ENCODE measurements around the gene S100A1.
A peak's percentile ranks its signal among the peaks of the same experiment; 100 is the strongest.
"Not testable (repeated sequence)": the region's sequence is repeated elsewhere in the genome, so short reads cannot be mapped to it uniquely, and the experiment has no call there.

The S100A1 gene

DNA sequence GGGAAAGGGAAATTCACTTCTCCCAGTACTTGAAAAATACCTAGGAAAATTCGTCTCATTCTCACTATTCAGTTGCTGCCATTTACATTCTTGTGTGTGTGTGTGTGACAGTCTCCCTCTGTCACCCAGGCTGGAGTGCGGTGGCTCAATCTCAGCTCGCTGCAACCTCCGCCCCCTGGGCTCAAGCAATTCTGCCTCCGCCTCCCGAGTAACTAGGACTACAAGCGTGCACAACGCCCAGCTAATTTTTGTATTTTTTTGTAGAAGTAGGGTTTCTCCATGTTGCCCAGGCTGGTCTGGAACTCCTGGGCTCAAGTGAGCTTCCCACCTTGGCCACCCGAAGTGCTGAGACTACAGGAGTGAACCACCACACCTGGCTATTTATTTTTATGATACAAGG is 31.4 kb downstream of the S100A1 start:
- peak overlapping the region; percentile 89 for H3K27ac ChIP-seq
- TF ChIP-seq, protein P1, sequence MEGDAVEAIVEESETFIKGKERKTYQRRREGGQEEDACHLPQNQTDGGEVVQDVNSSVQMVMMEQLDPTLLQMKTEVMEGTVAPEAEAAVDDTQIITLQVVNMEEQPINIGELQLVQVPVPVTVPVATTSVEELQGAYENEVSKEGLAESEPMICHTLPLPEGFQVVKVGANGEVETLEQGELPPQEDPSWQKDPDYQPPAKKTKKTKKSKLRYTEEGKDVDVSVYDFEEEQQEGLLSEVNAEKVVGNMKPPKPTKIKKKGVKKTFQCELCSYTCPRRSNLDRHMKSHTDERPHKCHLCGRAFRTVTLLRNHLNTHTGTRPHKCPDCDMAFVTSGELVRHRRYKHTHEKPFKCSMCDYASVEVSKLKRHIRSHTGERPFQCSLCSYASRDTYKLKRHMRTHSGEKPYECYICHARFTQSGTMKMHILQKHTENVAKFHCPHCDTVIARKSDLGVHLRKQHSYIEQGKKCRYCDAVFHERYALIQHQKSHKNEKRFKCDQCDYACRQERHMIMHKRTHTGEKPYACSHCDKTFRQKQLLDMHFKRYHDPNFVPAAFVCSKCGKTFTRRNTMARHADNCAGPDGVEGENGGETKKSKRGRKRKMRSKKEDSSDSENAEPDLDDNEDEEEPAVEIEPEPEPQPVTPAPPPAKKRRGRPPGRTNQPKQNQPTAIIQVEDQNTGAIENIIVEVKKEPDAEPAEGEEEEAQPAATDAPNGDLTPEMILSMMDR (IDR thresholded peaks at IDR 0.05), result no peak
- TF ChIP-seq ZFX (IDR thresholded peaks at IDR 0.05; ENCODE audit: borderline replicate concordance), result no peak

DNA sequence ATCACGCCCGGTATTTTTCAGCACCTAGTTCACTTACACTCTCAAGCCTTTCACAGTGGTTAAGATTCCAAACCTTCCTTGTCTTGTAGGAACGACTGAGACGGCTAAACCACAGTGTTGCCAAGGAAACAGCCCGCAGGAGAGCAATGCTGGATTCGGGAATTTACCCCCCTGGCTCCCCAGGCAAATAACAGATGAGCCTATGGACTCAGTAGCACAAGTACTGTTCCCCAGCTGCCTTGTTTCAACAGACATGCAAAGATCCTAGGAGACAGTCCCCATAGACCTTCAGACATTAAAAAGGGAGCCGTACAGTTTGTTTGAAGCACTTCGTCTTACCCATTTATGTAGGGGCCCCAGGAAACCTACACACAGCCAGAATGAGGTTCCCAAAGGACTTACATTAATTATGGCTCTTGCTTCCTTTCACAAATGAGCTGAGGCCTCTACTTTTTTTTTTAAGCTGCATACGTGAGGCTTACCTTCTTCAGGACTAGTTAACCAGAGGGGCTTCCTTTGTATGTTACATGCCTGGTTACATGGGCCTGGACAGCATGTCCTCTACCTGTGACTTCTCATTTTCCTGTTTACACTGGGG is 33.0 kb downstream of the S100A1 start:
- H3K27ac ChIP-seq, result peak overlapping the region; percentile 89
- TF ChIP-seq ZFX (IDR thresholded peaks at IDR 0.05; ENCODE audit: borderline replicate concordance), result no peak
- TF ChIP-seq, protein P1 (IDR thresholded peaks at IDR 0.05), result no peak

DNA sequence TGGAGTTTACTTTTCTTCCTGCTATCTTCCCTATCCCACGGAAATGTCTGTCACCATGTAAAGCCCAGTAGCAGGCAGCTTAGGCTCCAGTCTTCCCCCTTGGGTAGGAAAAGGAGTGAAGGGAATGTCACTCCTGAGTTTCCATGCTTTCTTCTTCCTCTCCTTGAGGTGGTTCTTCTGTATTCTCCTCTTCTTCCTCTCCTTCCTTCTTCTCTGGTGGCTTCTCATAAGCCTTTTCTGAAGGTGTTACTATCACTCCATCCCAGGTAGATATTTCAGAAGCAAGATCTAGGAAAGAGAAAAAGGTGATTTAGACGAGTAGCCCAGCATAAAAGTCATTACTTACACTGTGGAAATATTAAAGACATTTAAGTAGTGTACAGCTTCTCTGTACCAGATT is 34.0 kb downstream of the S100A1 start:
- TF ChIP-seq, protein P1 (IDR thresholded peaks at IDR 0.05), result no peak
- TF ChIP-seq ZFX (IDR thresholded peaks at IDR 0.05; ENCODE audit: borderline replicate concordance), result no peak
- H3K27ac ChIP-seq, result peak overlapping the region; percentile 89

DNA sequence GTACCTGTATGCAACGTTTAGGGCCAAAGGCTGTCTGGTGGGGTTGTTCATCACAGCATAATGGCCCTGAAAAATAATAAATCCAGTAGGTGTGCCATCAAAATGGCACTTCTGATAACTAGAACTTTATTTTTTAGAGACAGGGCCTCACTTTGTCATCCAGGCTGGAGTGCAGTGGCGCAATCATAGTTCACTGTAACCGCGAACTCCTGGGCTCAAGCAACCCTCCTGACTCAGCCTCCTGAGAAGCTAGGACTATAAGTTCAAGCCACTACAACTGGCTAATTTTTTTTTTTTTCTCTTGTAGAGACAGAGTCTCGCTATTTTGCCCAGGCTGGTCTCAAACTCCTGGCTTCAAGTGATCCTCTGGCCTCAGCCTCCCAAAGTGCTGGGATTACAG is 35.0 kb downstream of the S100A1 start:
- peak overlapping the region; percentile 89; the same call in 1 of the 2 replicates for H3K27ac ChIP-seq
- TF ChIP-seq ZFX (IDR thresholded peaks at IDR 0.05; ENCODE audit: borderline replicate concordance), result no peak
- TF ChIP-seq, protein P1 (IDR thresholded peaks at IDR 0.05), result no peak

DNA sequence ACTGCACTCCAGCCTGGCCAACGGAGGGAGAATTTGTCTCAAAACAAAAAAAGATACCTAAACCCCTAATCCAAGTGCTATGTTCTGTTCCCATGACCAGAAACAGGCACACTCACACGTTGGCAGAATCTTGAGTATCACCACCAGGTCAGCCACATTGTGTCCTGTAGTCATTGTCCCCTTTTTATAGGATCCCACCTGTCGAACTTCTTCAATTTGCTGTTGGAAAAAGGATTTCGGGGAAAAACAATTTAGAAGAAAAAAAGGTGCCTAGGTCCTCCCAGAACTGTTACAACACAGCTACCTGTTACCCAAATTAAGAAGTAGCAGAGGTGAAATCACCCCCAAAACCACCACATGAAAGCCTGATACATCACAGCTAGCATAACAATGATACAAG is 39.2 kb downstream of the S100A1 start:
- H3K27ac ChIP-seq, result no peak overlapping the region
- TF ChIP-seq, protein P1 (IDR thresholded peaks at IDR 0.05), result no peak
- TF ChIP-seq ZFX (IDR thresholded peaks at IDR 0.05; ENCODE audit: borderline replicate concordance), result no peak

DNA sequence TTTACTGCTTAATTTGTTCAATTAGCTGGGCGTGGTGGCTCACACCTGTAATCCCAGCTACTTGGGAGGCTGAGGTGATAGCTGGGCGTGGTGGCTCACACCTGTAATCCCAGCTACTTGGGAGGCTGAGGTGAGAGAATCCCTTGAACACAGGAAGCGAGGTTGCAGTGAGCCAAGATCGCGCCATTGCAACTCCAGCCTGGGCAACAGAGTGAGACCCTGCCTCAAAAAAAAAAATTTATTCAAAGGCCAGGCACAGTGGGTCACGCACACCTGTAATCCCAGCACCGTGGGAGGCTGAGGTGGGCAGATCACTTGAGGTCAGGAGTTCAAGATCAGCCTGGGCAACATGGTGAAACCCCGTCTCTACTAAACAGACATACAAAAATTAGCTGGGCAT is 40.4 kb downstream of the S100A1 start:
- H3K27ac ChIP-seq, result not testable (repeated sequence)

DNA sequence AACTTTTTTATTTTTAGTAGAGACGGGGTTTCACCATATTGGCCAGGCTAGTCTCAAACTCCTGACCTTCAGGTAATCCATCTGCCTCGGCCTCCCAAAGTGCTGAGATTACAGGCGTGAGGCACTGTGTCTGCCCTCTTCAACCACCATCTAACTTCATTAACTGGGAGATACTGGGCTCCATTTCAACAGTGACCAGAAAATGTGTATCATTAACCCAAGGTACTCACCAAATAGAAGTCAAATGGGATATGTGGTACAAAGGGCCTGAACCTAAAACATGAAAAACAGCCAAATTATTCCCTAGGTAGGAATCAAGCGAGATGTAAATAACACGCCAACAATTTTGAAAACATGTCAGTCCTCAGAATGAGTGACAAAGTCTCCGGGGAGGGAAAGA is 41.4 kb downstream of the S100A1 start:
- peak overlapping the region; percentile 92; the same call in 1 of the 2 replicates for H3K27ac ChIP-seq
- TF ChIP-seq, protein P1 (IDR thresholded peaks at IDR 0.05), result no peak
- no peak for TF ChIP-seq ZFX (IDR thresholded peaks at IDR 0.05; ENCODE audit: borderline replicate concordance)
